ENCODE results near the gene FUT8.
A peak's percentile ranks its signal among the peaks of the same experiment; 100 is the strongest.

The FUT8 gene

GRCh38 chr14:65403231-65403630, 9.3 kb upstream of the FUT8 start:
- no peak for TF ChIP-seq CTCF (IDR thresholded peaks at IDR 0.05; ENCODE audit: low read depth, low read length)
- DNase-seq (ENCODE audit: extremely low read depth, low read depth) = no peak

- no peak for TF ChIP-seq CTCF (IDR thresholded peaks at IDR 0.05; ENCODE audit: low read depth, low read length)
- no peak for DNase-seq (ENCODE audit: extremely low read depth, low read depth)
These were observed 4.4 kb upstream of the FUT8 start for GRCh38 chr14:65408113-65408512.

- DNase-seq (ENCODE audit: extremely low read depth, low read depth) = no peak
- TF ChIP-seq CTCF (IDR thresholded peaks at IDR 0.05; ENCODE audit: low read depth, low read length) = no peak
These were observed 1.9 kb upstream of the FUT8 start for GRCh38 chr14:65410640-65411039.

- TF ChIP-seq CTCF (IDR thresholded peaks at IDR 0.05; ENCODE audit: low read depth, low read length) = no peak
- peak; percentile 84 for DNase-seq (ENCODE audit: extremely low read depth, low read depth)
These were observed 886 bp upstream of the FUT8 start for GRCh38 chr14:65411656-65412031.

GRCh38 chr14:65412856-65413738, 567 bp downstream of the FUT8 start:
- DNase-seq (ENCODE audit: extremely low read depth, low read depth) = peak; percentile 37
- peak; percentile 22 for TF ChIP-seq CTCF (IDR thresholded peaks at IDR 0.05; ENCODE audit: low read depth, low read length)

GRCh38 chr14:65413739-65414045, 1.2 kb downstream of the FUT8 start:
- DNase-seq (ENCODE audit: extremely low read depth, low read depth) = no peak

More at GRCh38 chr14:65413739-65414045, 1.2 kb downstream of the FUT8 start:
- TF ChIP-seq CTCF (IDR thresholded peaks at IDR 0.05; ENCODE audit: low read depth, low read length) = no peak
